PFSK-1 (cell line): ENCODE results near the gene BLID.

ENCODE experiments used
- FOXP2 ChIP-seq: optimal IDR thresholded peaks from 2 replicates; pipeline ENCODE3; 2011; ENCODE audit warnings: borderline replicate concordance, control low read depth, inconsistent platforms; ENCODE audit not compliant: insufficient read depth; ENCODE audit errors: extremely low read length, extremely low read depth
- TF ChIP-seq, protein P1 (sequence below), 2 experiments: IDR thresholded peaks; 2 replicates each; pipeline versions ENCODE4 v1.6.1 to v1.8.0; 2011 to 2012; ENCODE audit warnings: low read depth in 2 of 2, low read length in 2 of 2, control low read depth in 1 of 2, inconsistent platforms in 1 of 2, mild to moderate bottlenecking in 1 of 2, moderate library complexity in 1 of 2; ENCODE audit not compliant: insufficient read depth in 1 of 2

DNA sequence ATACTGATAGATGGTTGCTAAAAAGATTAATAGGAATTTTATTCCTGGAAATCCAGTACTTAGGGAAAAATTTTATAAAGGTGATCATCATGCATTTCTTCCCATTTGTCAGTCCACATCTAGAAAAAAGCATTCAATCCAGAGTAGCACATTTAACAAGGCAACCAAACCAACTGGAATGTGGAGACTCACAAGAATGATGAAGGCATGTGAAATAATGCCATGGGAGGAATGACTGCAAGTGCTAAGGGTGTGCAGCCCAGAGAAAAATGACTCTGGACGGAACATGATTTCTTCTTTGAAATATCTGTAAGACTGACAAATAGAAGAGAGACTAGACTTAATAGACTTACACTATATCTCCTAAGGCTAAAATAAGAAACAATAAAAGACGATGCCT lies 33.8 kb downstream of the BLID start:
- TF ChIP-seq, protein P1, sequence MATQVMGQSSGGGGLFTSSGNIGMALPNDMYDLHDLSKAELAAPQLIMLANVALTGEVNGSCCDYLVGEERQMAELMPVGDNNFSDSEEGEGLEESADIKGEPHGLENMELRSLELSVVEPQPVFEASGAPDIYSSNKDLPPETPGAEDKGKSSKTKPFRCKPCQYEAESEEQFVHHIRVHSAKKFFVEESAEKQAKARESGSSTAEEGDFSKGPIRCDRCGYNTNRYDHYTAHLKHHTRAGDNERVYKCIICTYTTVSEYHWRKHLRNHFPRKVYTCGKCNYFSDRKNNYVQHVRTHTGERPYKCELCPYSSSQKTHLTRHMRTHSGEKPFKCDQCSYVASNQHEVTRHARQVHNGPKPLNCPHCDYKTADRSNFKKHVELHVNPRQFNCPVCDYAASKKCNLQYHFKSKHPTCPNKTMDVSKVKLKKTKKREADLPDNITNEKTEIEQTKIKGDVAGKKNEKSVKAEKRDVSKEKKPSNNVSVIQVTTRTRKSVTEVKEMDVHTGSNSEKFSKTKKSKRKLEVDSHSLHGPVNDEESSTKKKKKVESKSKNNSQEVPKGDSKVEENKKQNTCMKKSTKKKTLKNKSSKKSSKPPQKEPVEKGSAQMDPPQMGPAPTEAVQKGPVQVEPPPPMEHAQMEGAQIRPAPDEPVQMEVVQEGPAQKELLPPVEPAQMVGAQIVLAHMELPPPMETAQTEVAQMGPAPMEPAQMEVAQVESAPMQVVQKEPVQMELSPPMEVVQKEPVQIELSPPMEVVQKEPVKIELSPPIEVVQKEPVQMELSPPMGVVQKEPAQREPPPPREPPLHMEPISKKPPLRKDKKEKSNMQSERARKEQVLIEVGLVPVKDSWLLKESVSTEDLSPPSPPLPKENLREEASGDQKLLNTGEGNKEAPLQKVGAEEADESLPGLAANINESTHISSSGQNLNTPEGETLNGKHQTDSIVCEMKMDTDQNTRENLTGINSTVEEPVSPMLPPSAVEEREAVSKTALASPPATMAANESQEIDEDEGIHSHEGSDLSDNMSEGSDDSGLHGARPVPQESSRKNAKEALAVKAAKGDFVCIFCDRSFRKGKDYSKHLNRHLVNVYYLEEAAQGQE (IDR thresholded peaks at IDR 0.05; ENCODE audit: insufficient read depth in 1 of 2, low read depth in 2 of 2, low read length in 2 of 2): no peak
- no peak for TF ChIP-seq FOXP2
